Liver (tissue), 9 donors: ENCODE results near the gene EXOC4. TPM values are rescaled to one million over a fixed set of nuclear protein-coding genes. Genes with fewer than 3 reads are reported as not detected.

Experiments used
- DNase-seq: peaks from one replicate; pipeline ENCODE4 v3.0.0-alpha.2; 2017; ENCODE audit warnings: low spot score
- H3K27ac ChIP-seq, 2 donors: one replicate each; pipeline ENCODE4 v1.7.0; 2013; ENCODE audit warnings: inconsistent platforms in 2 of 2, low read length in 2 of 2, control low read depth in 1 of 2, low read depth in 1 of 2, mild to moderate bottlenecking in 1 of 2
- H3K27me3 ChIP-seq, 4 donors: one replicate each; pipeline versions ENCODE4 v1.6.1 to v1.7.0; 2013; ENCODE audit warnings: low read length in 3 of 4, inconsistent platforms in 1 of 4, mild to moderate bottlenecking in 1 of 4, moderate library complexity in 1 of 4; ENCODE audit not compliant: control insufficient read depth in 4 of 4, insufficient read depth in 4 of 4
- H3K36me3 ChIP-seq, 4 donors: one replicate each; pipeline versions ENCODE4 v1.6.1 to v1.7.0; 2013; ENCODE audit warnings: low read length in 3 of 4, mild to moderate bottlenecking in 3 of 4, low read depth in 1 of 4, moderate library complexity in 1 of 4; ENCODE audit not compliant: control insufficient read depth in 4 of 4, insufficient read depth in 3 of 4
- H3K4me1 ChIP-seq, 4 donors: one replicate each; pipeline versions ENCODE4 v1.6.1 to v1.7.0; 2013; ENCODE audit warnings: low read length in 3 of 4, mild to moderate bottlenecking in 3 of 4, moderate library complexity in 1 of 4; ENCODE audit not compliant: control insufficient read depth in 4 of 4, insufficient read depth in 4 of 4
- H3K4me3 ChIP-seq, 3 donors: one replicate each; pipeline versions ENCODE4 v1.6.1 to v1.7.0; 2013; ENCODE audit warnings: low read length in 3 of 3, control low read depth in 1 of 3, low read depth in 1 of 3, mild to moderate bottlenecking in 1 of 3
- H3K9ac ChIP-seq, 2 donors: one replicate each; pipeline ENCODE4 v1.7.0; 2013; ENCODE audit warnings: low read length in 2 of 2, mild to moderate bottlenecking in 2 of 2, moderate library complexity in 2 of 2, control low read depth in 1 of 2, low read depth in 1 of 2
- H3K9me3 ChIP-seq, 4 donors: one replicate each; pipeline versions ENCODE4 v1.6.1 to v1.7.0; 2013; ENCODE audit warnings: low read length in 3 of 4; ENCODE audit not compliant: control insufficient read depth in 4 of 4
- ATF3 ChIP-seq: IDR thresholded peaks from 2 replicates; pipeline ENCODE4 v1.6.1; 2016; ENCODE audit warnings: antibody characterized with exemption
- CTCF ChIP-seq: fragments of 150-350 bp; IDR thresholded peaks from 2 replicates; pipeline ENCODE4 v1.5.1; 2017; ENCODE audit warnings: improper control_type of control experiment, low read depth, low read length; ENCODE audit not compliant: missing input control
- EGR1 ChIP-seq, 2 donors: IDR thresholded peaks; 2 replicates each; pipeline ENCODE4 v1.6.1; 2016 to 2018; ENCODE audit warnings: antibody characterized with exemption in 2 of 2, low read depth in 2 of 2
- FOXA1 ChIP-seq: IDR thresholded peaks from 2 replicates; pipeline ENCODE4 v1.6.1; 2016; ENCODE audit warnings: antibody characterized with exemption
- FOXA2 ChIP-seq: IDR thresholded peaks from 2 replicates; pipeline ENCODE4 v1.6.1; 2016; ENCODE audit warnings: antibody characterized with exemption
- GABPA ChIP-seq, 2 donors: IDR thresholded peaks in 1 of 2; conservative IDR thresholded peaks in 1 of 2; 2 replicates each; pipeline ENCODE4 v1.6.1; 2016; ENCODE audit warnings: antibody characterized with exemption in 2 of 2, mild to moderate bottlenecking in 1 of 2, moderate library complexity in 1 of 2
- HNF4A ChIP-seq, 2 donors: conservative IDR thresholded peaks; 2 replicates each; pipeline ENCODE4 v1.6.1; 2016; ENCODE audit warnings: antibody characterized with exemption in 2 of 2, mild to moderate bottlenecking in 2 of 2
- HNF4G ChIP-seq: IDR thresholded peaks from 2 replicates; pipeline ENCODE4 v1.6.1; 2016; ENCODE audit warnings: antibody characterized with exemption
- JUND ChIP-seq, 2 donors: IDR thresholded peaks; 2 replicates each; pipeline ENCODE4 v1.6.1; 2016; ENCODE audit warnings: antibody characterized with exemption in 2 of 2
- NR2F2 ChIP-seq: IDR thresholded peaks from 2 replicates; pipeline ENCODE4 v1.6.1; 2016; ENCODE audit warnings: antibody characterized with exemption
- RAD21 ChIP-seq, 2 donors: IDR thresholded peaks; 2 replicates each; pipeline ENCODE4 v1.6.1; 2016; ENCODE audit warnings: antibody characterized with exemption in 2 of 2, mild to moderate bottlenecking in 2 of 2
- RXRA ChIP-seq, 2 donors: IDR thresholded peaks; 2 replicates each; pipeline ENCODE4 v1.6.1; 2017 to 2018; ENCODE audit warnings: antibody characterized with exemption in 2 of 2, mild to moderate bottlenecking in 1 of 2
- SP1 ChIP-seq: IDR thresholded peaks from 2 replicates; pipeline ENCODE4 v1.6.1; 2018; ENCODE audit warnings: antibody characterized with exemption, mild to moderate bottlenecking
- TAF1 ChIP-seq: conservative IDR thresholded peaks from 2 replicates; pipeline ENCODE4 v1.6.1; 2016; ENCODE audit warnings: antibody characterized with exemption, mild to moderate bottlenecking
- YY1 ChIP-seq: IDR thresholded peaks from 2 replicates; pipeline ENCODE4 v1.6.1; 2016; ENCODE audit warnings: antibody characterized with exemption, mild to moderate bottlenecking
- WGBS: extraction: QIAGEN DNeasy Blood & Tissue Kit; methylation state at CpG from one replicate; pipeline ENCODE4 v1.1.7; 2013; 5-methylcytosine and 5-hydroxymethylcytosine counted together
- polyA plus RNA-seq, 2 donors: library from polyadenylated mRNA; stranded (reverse) in 1 of 2; unstranded in 1 of 2; fragments of 200-250 nt in 1 of 2; fragments of >200 nt in 1 of 2; fragmentation: Nextera tagmentation in 1 of 2; extraction: Ambion mirVana in 1 of 2; gene quantifications; one replicate each; pipeline versions ENCODE4 v1.2.1 to v1.2.3, GENCODE V29; 2013 to 2015
- total RNA-seq, 2 donors: library from RNA; depleted of rRNA; stranded (reverse); fragments of >200 nt; gene quantifications; one replicate each; pipeline ENCODE4 v1.2.3, GENCODE V29; 2014
- TF ChIP-seq, protein P1 (sequence below): IDR thresholded peaks from 2 replicates; pipeline ENCODE4 v1.6.1; 2016; ENCODE audit warnings: antibody characterized with exemption
- TF ChIP-seq, protein P2 (sequence below): IDR thresholded peaks from 2 replicates; pipeline ENCODE4 v1.6.1; 2016; ENCODE audit warnings: antibody characterized with exemption
- TF ChIP-seq, protein P3 (sequence below): IDR thresholded peaks from 2 replicates; pipeline ENCODE4 v1.6.1; 2016; ENCODE audit warnings: antibody characterized with exemption, mild to moderate bottlenecking
- donor health status: healthy.
- donor health status: healthy.
- donor health status: healthy.
- donor health status: healthy.
- donor health status: healthy.

The EXOC4 gene
- total and polyA plus RNA-seq, 4 donors, result 9.5 to 55.9 (median 23.6) TPM

GRCh38 chr7:133934262-133934976, 681.5 kb downstream of the EXOC4 start:
- H3K4me3 ChIP-seq, result no peak overlapping the region
- WGBS, result 94% methylated on average over 9 of the region's 9 CpGs
- H3K27ac ChIP-seq, result no peak overlapping the region
- H3K9ac ChIP-seq, result no peak overlapping the region
- H3K27me3 ChIP-seq, result no peaks in the 10 kb centered on the region
- no peak for DNase-seq
- H3K36me3 ChIP-seq, result peaks cover 0 to 7% (median 6%) of the 10 kb centered on the region in 4 donors
- no peaks in the 10 kb centered on the region for H3K4me1 ChIP-seq
- TF ChIP-seq NR2F2, result no peak
- TF ChIP-seq TAF1, result no peak
- no peak for TF ChIP-seq EGR1 (IDR thresholded peaks at IDR 0.05; ENCODE audit: low read depth in 2 of 2)
- TF ChIP-seq JUND (IDR thresholded peaks at IDR 0.05), result no peak
- TF ChIP-seq CTCF, result no peak
- TF ChIP-seq, protein P1, sequence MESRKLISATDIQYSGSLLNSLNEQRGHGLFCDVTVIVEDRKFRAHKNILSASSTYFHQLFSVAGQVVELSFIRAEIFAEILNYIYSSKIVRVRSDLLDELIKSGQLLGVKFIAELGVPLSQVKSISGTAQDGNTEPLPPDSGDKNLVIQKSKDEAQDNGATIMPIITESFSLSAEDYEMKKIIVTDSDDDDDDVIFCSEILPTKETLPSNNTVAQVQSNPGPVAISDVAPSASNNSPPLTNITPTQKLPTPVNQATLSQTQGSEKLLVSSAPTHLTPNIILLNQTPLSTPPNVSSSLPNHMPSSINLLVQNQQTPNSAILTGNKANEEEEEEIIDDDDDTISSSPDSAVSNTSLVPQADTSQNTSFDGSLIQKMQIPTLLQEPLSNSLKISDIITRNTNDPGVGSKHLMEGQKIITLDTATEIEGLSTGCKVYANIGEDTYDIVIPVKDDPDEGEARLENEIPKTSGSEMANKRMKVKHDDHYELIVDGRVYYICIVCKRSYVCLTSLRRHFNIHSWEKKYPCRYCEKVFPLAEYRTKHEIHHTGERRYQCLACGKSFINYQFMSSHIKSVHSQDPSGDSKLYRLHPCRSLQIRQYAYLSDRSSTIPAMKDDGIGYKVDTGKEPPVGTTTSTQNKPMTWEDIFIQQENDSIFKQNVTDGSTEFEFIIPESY, result no peak
- no peak for TF ChIP-seq GABPA (IDR thresholded peaks at IDR 0.05 in 1 of 2, conservative IDR thresholded peaks at IDR 0.05 in 1 of 2)
- TF ChIP-seq, protein P2, sequence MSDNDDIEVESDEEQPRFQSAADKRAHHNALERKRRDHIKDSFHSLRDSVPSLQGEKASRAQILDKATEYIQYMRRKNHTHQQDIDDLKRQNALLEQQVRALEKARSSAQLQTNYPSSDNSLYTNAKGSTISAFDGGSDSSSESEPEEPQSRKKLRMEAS, result no peak
- TF ChIP-seq HNF4G, result no peak
- TF ChIP-seq HNF4A (conservative IDR thresholded peaks at IDR 0.05), result no peak
- TF ChIP-seq YY1, result no peak
- TF ChIP-seq SP1, result no peak
- no peak for TF ChIP-seq ATF3
- no peak for TF ChIP-seq RAD21 (IDR thresholded peaks at IDR 0.05)
- no peaks in the 10 kb centered on the region for H3K9me3 ChIP-seq

DNA sequence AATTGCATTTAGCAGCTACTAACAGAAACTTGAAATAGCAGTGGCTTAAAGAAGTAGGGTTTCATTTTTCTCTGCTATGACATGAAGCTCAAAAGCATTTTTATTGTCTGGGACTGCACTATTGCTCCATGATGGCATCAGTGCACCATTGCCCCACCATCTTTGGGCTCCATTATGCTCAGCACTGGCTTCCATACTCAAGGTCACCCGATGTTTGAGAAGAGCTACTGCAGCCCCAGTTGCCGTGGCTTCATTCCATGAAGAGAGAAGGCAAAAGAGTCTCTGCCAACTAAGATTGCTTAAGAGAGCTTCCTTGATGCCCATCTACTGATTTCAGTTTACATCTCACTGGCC, 682.1 kb downstream of the EXOC4 start:
- H3K4me3 ChIP-seq, result no peak overlapping the region
- H3K36me3 ChIP-seq, result peaks cover 0 to 7% (median 6%) of the 10 kb centered on the region in 4 donors
- TF ChIP-seq HNF4A (conservative IDR thresholded peaks at IDR 0.05), result no peak
- TF ChIP-seq, protein P2, result no peak
- no peak for TF ChIP-seq RXRA (IDR thresholded peaks at IDR 0.05)
- no peak for TF ChIP-seq NR2F2
- no peak for TF ChIP-seq SP1
- TF ChIP-seq FOXA1, result no peak
- no peak for TF ChIP-seq FOXA2
- TF ChIP-seq JUND (IDR thresholded peaks at IDR 0.05), result no peak
- TF ChIP-seq, protein P1, result no peak
- no peak for TF ChIP-seq EGR1 (IDR thresholded peaks at IDR 0.05; ENCODE audit: low read depth in 2 of 2)
- no peak for TF ChIP-seq HNF4G
- TF ChIP-seq CTCF, result no peak
- TF ChIP-seq YY1, result no peak
- no peak for TF ChIP-seq GABPA (IDR thresholded peaks at IDR 0.05 in 1 of 2, conservative IDR thresholded peaks at IDR 0.05 in 1 of 2)
- TF ChIP-seq, protein P3, sequence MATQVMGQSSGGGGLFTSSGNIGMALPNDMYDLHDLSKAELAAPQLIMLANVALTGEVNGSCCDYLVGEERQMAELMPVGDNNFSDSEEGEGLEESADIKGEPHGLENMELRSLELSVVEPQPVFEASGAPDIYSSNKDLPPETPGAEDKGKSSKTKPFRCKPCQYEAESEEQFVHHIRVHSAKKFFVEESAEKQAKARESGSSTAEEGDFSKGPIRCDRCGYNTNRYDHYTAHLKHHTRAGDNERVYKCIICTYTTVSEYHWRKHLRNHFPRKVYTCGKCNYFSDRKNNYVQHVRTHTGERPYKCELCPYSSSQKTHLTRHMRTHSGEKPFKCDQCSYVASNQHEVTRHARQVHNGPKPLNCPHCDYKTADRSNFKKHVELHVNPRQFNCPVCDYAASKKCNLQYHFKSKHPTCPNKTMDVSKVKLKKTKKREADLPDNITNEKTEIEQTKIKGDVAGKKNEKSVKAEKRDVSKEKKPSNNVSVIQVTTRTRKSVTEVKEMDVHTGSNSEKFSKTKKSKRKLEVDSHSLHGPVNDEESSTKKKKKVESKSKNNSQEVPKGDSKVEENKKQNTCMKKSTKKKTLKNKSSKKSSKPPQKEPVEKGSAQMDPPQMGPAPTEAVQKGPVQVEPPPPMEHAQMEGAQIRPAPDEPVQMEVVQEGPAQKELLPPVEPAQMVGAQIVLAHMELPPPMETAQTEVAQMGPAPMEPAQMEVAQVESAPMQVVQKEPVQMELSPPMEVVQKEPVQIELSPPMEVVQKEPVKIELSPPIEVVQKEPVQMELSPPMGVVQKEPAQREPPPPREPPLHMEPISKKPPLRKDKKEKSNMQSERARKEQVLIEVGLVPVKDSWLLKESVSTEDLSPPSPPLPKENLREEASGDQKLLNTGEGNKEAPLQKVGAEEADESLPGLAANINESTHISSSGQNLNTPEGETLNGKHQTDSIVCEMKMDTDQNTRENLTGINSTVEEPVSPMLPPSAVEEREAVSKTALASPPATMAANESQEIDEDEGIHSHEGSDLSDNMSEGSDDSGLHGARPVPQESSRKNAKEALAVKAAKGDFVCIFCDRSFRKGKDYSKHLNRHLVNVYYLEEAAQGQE, result no peak
- no peaks in the 10 kb centered on the region for H3K27me3 ChIP-seq
- no peak overlapping the region for H3K27ac ChIP-seq
- H3K9ac ChIP-seq, result no peak overlapping the region
- WGBS, result 47% methylated on average over 2 of the region's 2 CpGs
- H3K4me1 ChIP-seq, result no peaks in the 10 kb centered on the region
- DNase-seq, result no peak
- H3K9me3 ChIP-seq, result no peaks in the 10 kb centered on the region
